ENCODE data around the gene SLA2. TPM values are rescaled to one million over a fixed set of nuclear protein-coding genes. Genes with fewer than 3 reads are reported as not detected.

Gene SLA2
- polyA plus RNA-seq, 1 donor from 2014 or later, result 0.33 TPM

DNA sequence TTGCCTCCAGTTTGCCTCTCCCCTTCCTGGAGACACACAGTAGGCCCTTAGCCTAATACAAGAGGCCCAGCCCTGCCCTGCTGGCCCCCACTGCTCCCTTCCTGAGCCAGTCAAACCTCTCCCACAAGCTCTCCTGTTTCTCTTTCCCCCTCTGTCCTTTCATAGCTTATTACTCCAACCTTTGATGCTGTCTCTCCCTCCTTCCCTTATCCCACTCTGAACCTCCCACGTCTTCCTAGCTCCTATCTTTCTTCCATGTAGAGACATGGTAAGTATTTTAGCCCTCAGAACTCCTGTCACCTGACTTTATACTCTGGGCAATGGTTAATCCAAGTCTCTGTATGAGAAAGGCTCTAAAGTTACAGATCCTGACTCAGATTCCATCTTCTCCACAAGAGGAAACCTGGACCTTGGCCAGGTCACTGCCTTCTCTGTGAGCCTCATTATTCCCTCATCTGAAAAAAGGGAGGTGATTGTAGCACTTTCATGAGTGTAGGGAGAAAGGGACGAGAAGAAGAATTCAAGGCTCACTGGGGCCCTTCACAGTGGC is 65.9 kb downstream of the SLA2 start:
- Histone ChIP-seq H3K9me3 (ENCODE audit: low read length) (no peaks in the 10 kb centered on the region), H3F3A (ENCODE audit: insufficient read depth, low read length, poor library complexity, severe bottlenecking) (no peaks in the 10 kb centered on the region), H3K27ac (ENCODE audit: low read length) (no peak overlapping the region), H3K4me2 (ENCODE audit: low read length) (no peak overlapping the region), H3K36me3 (ENCODE audit: insufficient read depth, low read length) (no peaks in the 10 kb centered on the region), H3K27me3 (ENCODE audit: insufficient read depth, low read depth, low read length) (peaks cover 5% of the 10 kb centered on the region), H4K20me1 (ENCODE audit: insufficient read depth) (no peaks in the 10 kb centered on the region), H3K4me3 (ENCODE audit: low read length) (no peak overlapping the region), H3K9me2 (ENCODE audit: insufficient read depth, low read length) (no peaks in the 10 kb centered on the region), H2AFZ (ENCODE audit: low read depth, low read length) (no peak overlapping the region), H3K9ac (ENCODE audit: low read length) (no peak overlapping the region), H3K79me2 (replicated peaks; ENCODE audit: insufficient read depth, low read length) (peaks cover 20% of the 10 kb centered on the region)
- TF ChIP-seq, protein P1, sequence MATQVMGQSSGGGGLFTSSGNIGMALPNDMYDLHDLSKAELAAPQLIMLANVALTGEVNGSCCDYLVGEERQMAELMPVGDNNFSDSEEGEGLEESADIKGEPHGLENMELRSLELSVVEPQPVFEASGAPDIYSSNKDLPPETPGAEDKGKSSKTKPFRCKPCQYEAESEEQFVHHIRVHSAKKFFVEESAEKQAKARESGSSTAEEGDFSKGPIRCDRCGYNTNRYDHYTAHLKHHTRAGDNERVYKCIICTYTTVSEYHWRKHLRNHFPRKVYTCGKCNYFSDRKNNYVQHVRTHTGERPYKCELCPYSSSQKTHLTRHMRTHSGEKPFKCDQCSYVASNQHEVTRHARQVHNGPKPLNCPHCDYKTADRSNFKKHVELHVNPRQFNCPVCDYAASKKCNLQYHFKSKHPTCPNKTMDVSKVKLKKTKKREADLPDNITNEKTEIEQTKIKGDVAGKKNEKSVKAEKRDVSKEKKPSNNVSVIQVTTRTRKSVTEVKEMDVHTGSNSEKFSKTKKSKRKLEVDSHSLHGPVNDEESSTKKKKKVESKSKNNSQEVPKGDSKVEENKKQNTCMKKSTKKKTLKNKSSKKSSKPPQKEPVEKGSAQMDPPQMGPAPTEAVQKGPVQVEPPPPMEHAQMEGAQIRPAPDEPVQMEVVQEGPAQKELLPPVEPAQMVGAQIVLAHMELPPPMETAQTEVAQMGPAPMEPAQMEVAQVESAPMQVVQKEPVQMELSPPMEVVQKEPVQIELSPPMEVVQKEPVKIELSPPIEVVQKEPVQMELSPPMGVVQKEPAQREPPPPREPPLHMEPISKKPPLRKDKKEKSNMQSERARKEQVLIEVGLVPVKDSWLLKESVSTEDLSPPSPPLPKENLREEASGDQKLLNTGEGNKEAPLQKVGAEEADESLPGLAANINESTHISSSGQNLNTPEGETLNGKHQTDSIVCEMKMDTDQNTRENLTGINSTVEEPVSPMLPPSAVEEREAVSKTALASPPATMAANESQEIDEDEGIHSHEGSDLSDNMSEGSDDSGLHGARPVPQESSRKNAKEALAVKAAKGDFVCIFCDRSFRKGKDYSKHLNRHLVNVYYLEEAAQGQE (IDR thresholded peaks at IDR 0.05; ENCODE audit: borderline replicate concordance), result no peak
- TF ChIP-seq EP300 (conservative IDR thresholded peaks at IDR 0.05; ENCODE audit: poor library complexity, severe bottlenecking) (no peak), RAD21 (conservative IDR thresholded peaks at IDR 0.05) (no peak), POLR2AphosphoS5 (IDR thresholded peaks at IDR 0.05) (no peak), TAF1 (IDR thresholded peaks at IDR 0.05; ENCODE audit: low read depth) (no peak), EZH2 (IDR thresholded peaks at IDR 0.05; ENCODE audit: borderline replicate concordance, insufficient read depth, low read length, poor library complexity, severe bottlenecking) (no peak), MXI1 (conservative IDR thresholded peaks at IDR 0.05; ENCODE audit: poor library complexity, severe bottlenecking) (no peak), SMC3 (conservative IDR thresholded peaks at IDR 0.05; ENCODE audit: poor library complexity) (no peak)
- TF ChIP-seq, protein P2, sequence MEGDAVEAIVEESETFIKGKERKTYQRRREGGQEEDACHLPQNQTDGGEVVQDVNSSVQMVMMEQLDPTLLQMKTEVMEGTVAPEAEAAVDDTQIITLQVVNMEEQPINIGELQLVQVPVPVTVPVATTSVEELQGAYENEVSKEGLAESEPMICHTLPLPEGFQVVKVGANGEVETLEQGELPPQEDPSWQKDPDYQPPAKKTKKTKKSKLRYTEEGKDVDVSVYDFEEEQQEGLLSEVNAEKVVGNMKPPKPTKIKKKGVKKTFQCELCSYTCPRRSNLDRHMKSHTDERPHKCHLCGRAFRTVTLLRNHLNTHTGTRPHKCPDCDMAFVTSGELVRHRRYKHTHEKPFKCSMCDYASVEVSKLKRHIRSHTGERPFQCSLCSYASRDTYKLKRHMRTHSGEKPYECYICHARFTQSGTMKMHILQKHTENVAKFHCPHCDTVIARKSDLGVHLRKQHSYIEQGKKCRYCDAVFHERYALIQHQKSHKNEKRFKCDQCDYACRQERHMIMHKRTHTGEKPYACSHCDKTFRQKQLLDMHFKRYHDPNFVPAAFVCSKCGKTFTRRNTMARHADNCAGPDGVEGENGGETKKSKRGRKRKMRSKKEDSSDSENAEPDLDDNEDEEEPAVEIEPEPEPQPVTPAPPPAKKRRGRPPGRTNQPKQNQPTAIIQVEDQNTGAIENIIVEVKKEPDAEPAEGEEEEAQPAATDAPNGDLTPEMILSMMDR (IDR thresholded peaks at IDR 0.05; ENCODE audit: poor library complexity, severe bottlenecking), result no peak

DNA sequence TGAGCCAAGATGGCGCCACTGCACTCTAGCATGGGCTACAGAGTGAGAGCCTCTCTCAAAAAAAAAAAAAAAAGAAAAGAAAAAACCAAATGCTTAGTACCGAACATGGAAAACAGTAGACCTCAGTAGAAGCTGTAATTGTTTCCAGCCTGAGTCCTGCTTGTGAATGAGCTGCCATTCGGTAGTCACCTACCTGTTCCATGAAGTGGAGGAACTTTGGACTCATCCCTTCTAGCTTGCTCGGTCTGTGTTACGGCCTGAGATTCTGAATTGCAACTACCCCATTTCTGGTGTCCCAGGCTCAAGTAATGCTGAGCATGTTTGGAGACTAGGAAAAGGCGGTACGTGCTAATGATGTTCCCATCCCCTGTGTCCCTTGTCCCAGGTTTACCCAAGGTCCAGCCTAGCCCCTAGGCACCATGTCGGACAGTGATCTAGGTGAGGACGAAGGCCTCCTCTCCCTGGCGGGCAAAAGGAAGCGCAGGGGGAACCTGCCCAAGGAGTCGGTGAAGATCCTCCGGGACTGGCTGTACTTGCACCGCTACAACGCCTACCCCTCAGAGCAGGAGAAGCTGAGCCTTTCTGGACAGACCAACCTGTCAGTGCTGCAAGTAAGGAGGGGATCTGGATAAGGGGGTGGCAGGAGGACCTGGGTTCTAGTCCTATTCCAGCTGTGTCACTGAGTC is 67.5 kb downstream of the SLA2 start:
- Histone ChIP-seq H3K36me3 (ENCODE audit: insufficient read depth, low read length) (no peaks in the 10 kb centered on the region), H3K4me2 (ENCODE audit: low read length) (no peak overlapping the region), H2AFZ (ENCODE audit: low read depth, low read length) (no peak overlapping the region), H3K9me3 (ENCODE audit: low read length) (no peaks in the 10 kb centered on the region), H3K9ac (ENCODE audit: low read length) (no peak overlapping the region), H3K27ac (ENCODE audit: low read length) (no peak overlapping the region), H3K27me3 (ENCODE audit: insufficient read depth, low read depth, low read length) (peaks cover 18% of the 10 kb centered on the region), H4K20me1 (ENCODE audit: insufficient read depth) (no peaks in the 10 kb centered on the region), H3F3A (ENCODE audit: insufficient read depth, low read length, poor library complexity, severe bottlenecking) (no peaks in the 10 kb centered on the region), H3K79me2 (replicated peaks; ENCODE audit: insufficient read depth, low read length) (peaks cover 24% of the 10 kb centered on the region), H3K4me3 (ENCODE audit: low read length) (no peak overlapping the region), H3K9me2 (ENCODE audit: insufficient read depth, low read length) (no peaks in the 10 kb centered on the region)
- TF ChIP-seq MXI1 (conservative IDR thresholded peaks at IDR 0.05; ENCODE audit: poor library complexity, severe bottlenecking) (no peak), RAD21 (conservative IDR thresholded peaks at IDR 0.05) (no peak), POLR2AphosphoS5 (IDR thresholded peaks at IDR 0.05) (no peak), EP300 (conservative IDR thresholded peaks at IDR 0.05; ENCODE audit: poor library complexity, severe bottlenecking) (no peak), SMC3 (conservative IDR thresholded peaks at IDR 0.05; ENCODE audit: poor library complexity) (no peak), TAF1 (IDR thresholded peaks at IDR 0.05; ENCODE audit: low read depth) (no peak), EZH2 (IDR thresholded peaks at IDR 0.05; ENCODE audit: borderline replicate concordance, insufficient read depth, low read length, poor library complexity, severe bottlenecking) (no peak)
- TF ChIP-seq, protein P1 (IDR thresholded peaks at IDR 0.05; ENCODE audit: borderline replicate concordance), result no peak
- TF ChIP-seq, protein P2 (IDR thresholded peaks at IDR 0.05; ENCODE audit: poor library complexity, severe bottlenecking), result no peak

Data from neural cell (in vitro differentiated cells).